NCI-H82 treated with DMSO at 0.1 percent for 48 hours (cell line): ENCODE data around the gene KIF18B.

Source experiments
- DNase-seq: peaks from one replicate; lab custom pipeline; 2025; ENCODE audit not compliant: unreplicated experiment; lab: John Stamatoyannopoulos, UW

Gene KIF18B

DNA sequence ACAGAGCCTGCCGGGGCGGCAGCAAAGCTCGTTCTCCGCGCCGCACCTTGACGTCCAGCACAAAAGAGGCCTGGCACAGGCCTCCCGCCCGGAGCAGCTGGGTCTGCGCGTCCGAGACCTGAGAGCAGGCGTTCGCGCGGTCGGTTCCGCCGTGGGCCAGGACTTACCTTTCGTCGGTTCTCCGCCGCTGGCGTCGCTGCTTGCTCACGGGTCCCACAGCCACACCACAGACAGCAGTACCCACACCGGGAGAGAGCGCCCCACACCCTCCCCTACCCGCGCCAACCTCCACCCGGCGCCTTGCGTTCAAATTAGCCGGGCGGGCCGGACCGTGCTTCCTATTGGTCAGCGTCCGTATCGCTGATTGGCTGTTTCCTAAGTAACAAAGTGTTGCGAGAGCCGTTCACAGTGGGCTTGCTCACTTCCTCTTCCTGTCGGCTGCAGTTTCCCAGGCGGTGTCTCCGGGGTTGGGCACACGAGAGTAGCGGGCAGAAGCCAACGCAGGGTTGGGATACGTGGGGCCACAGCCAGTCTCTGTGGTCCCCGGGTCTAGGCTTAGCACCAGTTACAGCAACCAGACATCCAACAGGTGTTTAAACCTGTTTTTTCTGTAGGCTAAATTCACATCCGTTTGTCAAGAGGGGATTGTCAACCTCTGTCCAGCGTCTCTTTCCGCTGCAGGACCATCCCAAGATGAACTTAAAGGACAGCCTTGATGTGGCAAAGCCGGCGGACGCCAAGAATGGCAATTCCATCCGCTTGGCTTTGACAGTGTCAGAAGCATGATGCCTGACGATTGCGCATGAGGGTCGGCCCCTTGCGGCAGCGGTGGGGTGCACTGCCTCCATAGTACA, at the start of gene KIF18B:
Gene KIF18B (minus strand): TSS at position 313 of the 854 bp plus-strand sequence. CDS start 11,429 bp downstream, outside the sequence.
- DNase-seq, result peak; percentile 94

GRCh38 chr17:44996304-44996703, 48.7 kb upstream of the KIF18B start:
- no peak for DNase-seq

- no peak for DNase-seq
Measured at GRCh38 chr17:44995436-44996001, 47.9 kb upstream of the KIF18B start.

DNA sequence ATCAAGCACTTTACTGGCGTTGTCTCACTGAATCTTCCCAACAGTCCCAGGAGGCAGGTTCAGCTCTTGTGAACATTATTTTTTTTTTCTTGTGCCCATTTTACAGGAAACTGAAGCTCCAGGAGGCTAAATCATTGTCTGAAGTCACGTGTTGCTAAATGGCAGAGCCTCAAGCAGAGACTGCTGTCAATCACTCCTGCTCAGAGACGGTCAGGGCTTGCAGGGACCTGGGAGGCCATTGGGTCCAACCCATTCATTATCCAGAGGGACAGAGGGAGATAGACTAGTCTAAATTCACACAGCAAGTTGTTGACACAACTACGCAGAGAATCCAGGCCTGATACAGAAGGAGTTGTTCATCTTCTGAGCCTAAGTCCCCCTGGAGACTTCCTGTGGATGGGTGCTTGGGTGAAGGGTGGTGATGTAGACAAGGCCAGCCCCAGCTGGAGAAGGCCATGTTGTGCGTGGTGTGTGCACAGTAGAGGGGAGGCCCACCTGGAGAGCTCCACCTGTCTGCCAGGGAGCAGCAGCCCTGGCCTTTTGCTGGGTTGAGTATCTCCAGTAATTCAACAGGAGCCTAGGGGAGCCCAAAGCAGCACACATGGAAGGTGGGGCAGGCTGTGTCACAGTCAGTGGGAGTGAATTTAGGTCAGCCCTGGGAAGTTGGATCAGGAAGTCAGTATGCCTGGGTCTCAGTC, 44.8 kb upstream of the KIF18B start:
- DNase-seq, result no peak

DNA sequence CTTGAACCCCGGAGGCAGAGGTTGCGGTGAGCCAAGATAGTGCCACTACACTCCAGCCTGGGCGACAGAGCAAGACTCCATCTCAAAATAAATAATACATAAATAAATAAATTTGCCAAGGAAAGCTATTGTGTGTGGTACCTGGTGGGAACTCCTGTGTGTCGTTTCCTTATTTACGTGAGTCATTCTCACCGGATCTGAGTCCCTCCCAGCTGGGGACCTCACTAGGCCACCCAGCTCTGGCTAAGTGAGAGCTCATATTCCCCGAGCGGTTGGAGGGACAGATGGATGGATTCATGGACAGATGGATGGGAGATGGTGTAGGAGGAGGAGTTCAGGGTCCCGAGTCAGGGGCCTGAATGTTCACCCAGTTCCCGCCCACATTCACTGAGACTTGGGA, 43.4 kb upstream of the KIF18B start:
- DNase-seq, result peak; percentile 68

GRCh38 chr17:44989552-44990138, 42.1 kb upstream of the KIF18B start:
- no peak for DNase-seq

- DNase-seq, result no peak
Measured at GRCh38 chr17:44988044-44988942, 40.7 kb upstream of the KIF18B start.

- no peak for DNase-seq
Measured at GRCh38 chr17:44983563-44983962, 36.0 kb upstream of the KIF18B start.

DNA sequence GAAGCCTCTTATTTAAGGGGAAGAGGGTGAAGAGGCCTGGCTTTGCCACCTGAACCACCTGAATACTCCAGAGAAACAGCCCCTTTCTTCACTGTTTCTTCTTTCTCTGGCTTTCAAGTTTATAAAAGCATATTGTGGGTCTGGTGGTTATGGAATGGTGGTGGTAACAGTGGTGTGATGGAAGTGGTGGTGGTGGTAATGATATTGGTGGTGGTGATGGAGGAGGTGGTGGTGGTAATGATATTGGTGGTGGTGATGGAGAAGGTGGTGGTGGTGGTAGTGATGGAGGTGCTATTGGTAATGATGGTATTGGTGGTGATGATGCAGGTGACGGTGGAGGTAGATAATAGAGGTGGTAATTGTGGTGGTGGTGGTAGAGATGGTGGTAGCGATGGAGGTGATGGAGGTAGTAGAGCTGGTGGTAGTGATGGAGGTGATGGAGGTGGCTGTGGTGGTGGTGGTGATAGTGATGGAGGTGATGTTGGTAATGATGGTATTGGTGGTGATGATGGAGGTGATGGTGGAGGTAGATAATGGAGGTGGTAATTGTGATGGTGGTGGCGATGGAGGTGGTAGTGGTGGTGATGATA, 34.6 kb upstream of the KIF18B start:
- DNase-seq, result no peak

DNA sequence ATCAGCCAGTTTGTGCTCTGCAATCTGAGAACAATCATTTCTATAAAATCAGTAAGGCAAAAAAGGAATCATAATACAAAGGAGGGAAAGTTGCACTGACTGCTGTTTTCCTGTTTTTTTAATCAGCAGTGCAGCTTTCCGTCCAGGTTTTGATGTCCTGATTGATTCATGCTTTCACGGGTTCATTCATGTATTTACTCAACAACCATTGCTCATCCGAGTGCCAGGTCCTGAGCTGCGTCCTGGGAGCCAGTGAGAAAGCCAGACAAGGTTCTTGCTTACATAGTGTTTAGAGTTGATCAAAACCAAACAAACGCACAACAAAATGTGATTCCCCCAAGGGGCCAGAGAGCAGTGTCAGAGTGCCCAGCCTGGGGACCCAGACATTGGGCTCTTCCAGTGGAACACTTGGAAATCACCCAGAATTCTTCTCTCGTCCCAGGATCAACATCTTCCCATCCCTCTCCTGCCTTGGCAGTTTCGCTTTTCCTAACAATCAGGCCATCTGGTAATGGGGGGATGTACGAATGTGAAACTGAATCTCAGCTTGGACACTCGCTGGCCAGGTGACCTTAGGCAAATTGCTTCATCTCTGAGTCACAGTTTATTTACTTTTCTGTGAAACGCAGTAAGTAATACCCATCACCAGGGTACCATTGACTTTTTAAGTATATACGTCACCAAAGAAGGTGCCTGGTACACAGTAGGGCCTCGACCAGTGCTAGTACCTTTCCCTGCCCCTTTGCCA, 33.8 kb upstream of the KIF18B start:
- DNase-seq, result no peak

- no peak for DNase-seq
Measured at GRCh38 chr17:44979426-44979995, 31.9 kb upstream of the KIF18B start.

DNA sequence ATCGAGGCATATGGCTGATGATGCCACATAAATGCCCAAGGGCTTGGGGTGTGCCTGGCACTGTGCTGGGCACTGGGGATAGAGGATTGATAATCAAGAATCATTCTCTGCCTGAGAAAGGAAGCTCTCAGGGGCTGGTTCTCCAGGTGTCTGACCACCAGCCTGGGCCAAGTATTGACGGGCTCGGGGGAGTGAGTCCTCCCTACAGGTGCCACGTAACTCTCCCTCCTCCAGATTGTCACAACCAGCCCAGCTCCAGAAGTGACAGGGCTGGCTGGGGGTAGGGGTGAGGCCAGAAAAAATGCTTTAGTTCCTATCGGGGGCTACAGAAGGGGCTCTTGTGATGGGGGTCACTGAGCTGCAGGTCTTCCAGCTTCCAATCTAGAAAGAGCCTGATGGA, 31.2 kb upstream of the KIF18B start:
- no peak for DNase-seq

- DNase-seq, result no peak
Measured at GRCh38 chr17:44977814-44978550, 30.4 kb upstream of the KIF18B start.

DNA sequence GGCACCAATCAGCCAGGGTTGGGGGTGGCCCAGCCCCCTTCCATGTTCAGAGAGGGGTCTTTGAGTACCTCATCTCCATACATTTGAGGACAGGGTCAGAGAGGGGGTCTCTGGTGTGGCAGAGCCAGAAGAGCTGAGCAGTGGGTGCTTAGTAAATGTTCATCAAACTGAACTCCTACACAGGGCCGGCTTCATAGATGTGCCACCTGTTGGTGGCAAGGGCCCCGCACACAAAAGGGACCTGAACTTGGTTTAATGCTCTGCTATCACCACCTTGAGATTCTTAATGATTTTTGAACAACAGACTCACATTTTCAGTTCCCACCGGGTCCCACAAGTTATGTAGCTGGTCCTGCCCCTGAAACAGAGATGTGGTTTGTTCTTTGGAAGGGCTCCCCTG, 29.5 kb upstream of the KIF18B start:
- DNase-seq, result no peak

DNA sequence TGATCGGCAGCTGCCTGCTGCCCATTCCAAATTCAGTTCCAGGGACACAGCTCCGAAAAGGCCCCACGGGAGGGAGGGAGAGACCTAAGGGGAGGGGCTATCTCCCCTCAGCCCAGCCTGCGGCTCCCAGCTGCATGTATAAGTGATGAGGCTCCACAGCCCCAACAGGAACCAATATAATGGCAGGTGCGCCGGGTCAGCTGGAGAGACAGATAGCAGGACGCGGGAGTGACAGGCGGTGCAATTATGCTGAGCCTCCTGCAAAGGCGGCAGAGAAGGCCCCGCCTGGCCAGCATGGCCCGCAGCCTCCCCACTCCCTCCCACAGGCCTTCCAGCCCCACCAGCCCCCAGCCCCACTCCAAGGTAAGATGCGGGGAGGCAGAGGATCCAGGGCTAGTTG, 28.6 kb upstream of the KIF18B start:
- DNase-seq, result no peak

DNA sequence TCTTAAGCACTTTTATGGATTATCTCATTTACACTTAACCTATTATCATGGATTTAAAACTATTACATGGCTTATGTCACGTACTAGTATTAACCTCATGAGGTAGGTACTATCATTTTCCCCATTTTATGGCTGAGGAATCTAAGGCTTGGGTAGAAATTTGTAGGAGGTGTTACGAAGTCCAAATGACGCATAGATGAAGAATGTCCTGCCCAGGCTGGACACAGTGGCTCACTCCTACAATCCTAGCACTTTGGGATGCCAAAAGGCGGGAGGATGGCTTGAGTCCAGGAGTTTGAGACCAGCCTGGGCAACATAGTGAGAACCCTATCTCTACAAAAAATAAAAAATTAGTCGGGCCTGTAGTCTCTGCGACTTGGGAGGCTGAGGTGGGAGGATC, 25.4 kb upstream of the KIF18B start:
- DNase-seq, result peak; percentile 87

DNA sequence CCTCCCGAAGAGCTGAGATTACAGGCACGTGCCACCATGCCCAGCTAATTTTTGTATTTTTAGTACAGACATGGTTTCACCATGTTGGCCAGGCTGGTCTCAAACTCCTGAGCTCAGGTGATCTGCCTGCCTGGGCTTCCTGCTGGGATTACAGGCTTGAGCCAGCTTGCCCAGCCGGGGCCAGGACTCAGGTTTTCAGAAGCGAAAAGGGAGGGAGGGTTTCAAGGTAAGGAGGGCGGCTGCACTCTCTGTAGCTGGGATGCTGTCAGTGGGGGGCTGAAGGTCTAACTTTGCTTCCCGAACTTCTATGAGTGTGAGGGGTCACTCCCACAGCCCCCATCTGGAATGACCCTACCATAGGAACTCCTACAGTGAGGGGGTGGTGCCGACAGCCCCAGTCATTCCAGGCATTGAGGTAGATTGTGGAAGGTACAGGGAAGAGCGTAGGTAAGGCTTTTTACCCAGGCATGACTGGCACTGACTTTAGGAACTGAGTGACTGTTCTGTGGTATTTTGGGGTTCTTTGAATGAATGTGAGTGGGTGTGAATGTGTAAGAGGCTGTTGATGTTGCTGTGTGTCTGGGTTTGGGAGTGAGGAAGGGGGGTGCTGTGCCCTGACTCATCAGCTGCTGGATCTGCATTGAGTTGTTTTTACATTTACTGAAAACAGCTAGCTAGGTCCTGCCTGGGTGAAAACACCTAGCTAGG, 24.4 kb upstream of the KIF18B start:
- DNase-seq, result no peak
